NOMO-1 treated with DMSO at 0.1 percent for 48 hours (cell line): ENCODE data around the gene SLC12A7.
A peak's percentile ranks its signal among the peaks of the same experiment; 100 is the strongest.
"Not testable (repeated sequence)": the region's sequence is repeated elsewhere in the genome, so short reads cannot be mapped to it uniquely, and the experiment has no call there.

Experiments used
- DNase-seq: peaks from one replicate; lab custom pipeline; 2025; ENCODE audit not compliant: unreplicated experiment; lab: John Stamatoyannopoulos, UW

The SLC12A7 gene

GRCh38 chr5:1111727-1112289 is at the start of gene SLC12A7:
Gene SLC12A7, minus strand, starts transcription at chr5:1112063. Its CDS starts 72 bp downstream, at chr5:1111991.
- DNase-seq = peak; percentile 70

DNA sequence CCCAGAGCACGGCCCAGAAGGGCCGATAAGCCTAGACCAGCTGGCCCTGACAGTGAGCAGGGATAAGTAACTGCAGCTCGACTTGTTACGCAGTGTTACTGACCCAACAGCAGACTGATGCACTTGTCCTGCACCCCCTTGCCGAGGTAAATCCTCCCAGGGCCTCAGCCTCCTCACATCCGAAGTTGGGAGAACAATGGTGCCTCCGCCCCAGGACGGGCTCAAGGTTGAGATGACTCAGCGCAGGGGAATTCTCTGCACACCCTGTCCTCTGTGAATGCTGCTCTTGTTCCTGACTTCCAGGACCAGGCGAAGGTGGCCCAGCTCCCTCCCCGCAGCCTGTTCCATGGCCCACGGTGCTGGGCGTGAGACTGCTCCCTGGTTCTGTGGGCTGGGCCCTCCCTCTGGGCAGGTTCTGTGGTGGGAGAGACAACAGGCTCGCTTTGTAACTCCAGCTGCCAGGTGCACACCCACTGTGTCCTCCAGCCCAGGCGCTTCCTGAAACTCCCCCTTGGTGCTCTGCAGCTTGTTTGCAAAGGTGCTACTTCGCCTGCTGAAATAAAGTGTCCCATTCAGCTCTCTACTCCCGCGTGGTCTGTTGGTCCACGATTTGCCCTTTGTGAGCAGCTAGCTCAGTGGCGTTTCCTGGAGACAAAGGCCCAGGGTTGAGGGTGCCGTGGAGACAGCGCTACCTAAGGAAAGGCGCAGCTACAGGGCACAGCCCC is 49.4 kb upstream of the SLC12A7 start:
- DNase-seq = no peak

- no peak for DNase-seq
Measured at GRCh38 chr5:1159774-1160406, 48.0 kb upstream of the SLC12A7 start.

DNA sequence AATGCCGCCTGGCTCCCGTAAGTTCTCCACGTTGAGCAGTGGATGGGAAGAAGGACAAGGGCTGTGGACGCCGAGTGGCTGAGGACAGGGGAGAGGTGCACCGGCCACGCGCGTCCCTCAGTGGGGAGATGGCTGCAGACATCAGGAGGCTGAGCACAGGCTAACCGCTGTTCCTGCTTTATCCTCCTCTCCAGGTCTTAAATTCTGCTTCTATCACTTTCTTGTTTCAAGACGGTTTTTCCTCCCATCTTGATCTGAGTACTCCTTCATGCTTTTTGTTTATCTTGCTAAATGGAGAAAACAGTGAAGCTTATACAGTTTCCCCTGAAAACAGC is 47.4 kb upstream of the SLC12A7 start:
- no peak for DNase-seq

GRCh38 chr5:1158647-1159340 is 46.9 kb upstream of the SLC12A7 start:
- no peak for DNase-seq

DNA sequence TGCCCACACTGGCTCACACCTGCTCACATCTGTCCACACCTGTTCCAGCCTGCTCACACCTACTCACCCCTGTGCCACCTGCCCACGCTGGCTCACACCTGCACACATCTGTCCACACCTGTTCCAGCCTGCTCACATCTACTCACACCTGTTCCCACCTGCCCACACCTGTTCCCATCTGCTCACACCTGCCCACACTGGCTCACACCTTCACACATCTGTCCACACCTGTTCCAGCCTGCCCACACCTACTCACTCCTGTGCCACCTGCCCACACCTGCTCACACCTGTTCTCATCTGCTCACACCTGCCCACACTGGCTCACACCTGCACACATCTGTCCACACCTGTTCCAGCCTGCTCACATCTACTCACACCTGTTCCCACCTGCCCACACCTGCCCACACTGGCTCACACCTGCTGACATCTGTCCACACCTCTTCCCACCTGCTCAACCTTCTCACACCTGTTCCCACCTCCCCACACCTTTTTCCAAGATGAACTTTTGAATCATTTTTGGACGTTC is 45.7 kb upstream of the SLC12A7 start:
- DNase-seq = not testable (repeated sequence)

DNA sequence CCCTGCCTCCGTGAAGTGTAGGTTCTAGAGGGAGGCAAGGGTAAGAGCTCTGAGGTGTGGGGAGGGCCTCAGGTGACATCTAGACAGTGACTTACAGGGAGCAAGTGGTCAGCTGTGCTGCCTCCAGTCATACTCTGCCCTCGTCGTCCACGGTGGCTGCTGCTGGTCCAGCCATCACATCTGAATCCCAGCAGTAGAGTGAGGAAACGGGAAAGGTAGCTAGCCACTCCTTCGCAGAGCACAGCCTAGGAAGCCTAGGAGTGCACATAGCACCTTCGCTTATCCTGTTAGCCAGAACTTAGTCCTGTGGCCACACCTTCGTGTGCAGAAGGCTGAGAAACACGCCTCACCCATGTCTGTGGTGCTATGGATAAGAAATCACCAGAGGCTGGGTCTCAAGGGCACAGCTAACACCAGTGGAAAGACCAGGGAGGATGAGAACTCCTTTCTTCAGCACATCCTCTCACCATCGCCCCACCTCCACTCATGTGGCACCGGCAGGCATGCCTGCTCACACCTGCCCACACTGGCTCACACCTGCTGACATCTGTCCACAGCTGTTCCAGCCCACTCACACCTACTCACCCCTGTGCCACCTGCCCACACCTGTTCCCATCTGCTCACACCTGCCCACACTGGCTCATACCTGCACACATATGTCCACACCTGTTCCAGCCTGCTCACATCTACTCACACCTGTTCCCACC is 45.0 kb upstream of the SLC12A7 start:
- no peak for DNase-seq

DNA sequence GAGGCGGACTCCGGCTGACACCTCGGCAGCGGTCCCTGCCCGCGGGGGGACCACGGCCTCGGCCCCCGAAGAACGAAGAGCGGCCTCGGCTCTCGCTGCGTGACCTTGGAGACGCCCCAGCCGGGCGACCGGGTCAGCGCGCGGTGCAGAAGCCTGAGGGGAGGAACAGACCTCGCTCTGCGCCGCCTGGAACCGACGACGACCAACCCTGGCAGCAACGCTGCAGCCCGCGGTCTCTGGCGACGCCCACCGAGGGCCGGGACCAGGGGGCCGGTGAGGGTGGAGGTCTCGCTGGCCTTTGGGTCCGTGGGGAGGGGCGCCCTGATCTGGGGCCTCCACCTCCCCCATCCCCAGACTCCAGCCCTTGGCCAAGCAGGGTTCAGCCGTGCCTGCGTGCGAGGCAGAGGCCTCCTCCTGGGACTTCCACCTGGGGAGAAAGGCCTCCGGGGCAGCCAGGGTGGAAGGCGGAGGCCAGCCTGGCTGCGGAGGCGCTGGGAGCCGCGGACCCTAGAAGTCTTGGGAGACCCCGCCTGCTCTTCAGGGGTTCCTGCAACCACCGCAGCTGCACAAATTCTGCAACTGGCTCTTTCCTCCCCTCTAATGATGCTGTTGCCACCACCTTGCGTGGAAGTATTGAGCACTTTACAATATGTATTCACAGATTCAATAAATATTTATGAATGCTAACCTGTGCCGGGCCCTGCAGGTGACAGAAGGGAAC is 44.3 kb upstream of the SLC12A7 start:
- no peak for DNase-seq

DNA sequence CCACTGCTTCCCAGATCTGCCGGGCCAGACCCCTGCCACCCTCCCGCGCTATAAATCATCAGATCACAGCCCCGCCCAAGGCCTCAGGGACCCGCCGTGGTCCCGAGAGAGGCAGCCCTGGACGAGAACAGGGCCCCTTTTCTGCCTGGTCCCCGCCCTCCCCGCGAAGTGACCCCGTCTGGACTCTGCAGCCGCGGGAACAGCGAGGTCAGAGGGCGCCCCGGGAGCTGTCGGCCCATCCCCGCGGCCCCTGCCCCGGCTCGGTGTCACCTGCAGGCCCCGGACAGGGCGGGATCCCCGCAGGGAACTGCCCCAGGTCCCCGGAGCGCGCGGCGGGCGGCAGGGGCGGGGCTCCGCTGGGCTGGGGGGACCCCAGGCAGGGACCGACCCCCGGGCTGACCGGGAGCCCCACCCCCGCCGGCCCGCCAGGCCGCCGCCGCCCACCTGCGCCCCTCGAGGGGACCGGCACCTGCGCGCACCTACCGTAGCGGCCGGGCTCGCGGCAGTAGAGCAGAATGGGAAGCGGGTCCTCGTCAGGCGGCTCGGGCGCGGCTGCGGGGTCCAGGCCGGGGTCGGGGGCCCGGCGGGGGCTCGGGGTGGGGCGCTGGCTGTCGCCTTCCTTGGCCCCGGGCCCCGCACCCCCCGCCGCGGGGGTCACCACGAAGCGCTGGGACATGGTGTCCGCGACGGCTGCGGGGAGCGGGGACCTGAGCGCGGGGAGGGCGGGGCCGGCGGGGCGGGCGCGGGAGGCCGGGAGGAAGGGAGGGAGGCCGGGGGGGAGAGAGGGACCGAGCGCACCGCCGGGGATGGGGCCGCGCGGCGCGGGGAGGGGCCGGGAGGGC is 43.5 kb upstream of the SLC12A7 start:
- no peak for DNase-seq

DNA sequence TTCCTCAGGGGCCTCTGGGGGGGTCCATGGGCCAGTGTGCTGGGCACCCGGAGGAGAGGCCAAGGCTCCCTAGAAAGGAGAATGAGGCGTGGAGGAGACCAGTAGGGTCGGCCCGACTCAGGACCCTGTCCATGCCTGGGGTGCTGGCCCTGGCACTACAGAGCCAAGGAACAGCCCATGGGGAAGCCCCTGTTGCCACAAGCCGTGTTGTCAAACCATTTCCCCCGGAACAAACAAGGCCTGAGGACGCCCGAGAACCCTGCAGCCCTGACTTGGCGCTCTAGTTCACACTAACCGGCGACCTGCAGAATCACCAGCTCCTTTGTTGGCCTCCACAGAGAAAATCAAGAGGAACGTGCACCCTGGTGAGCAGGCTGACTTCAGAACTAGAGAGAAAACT is 41.6 kb upstream of the SLC12A7 start:
- DNase-seq = no peak

DNA sequence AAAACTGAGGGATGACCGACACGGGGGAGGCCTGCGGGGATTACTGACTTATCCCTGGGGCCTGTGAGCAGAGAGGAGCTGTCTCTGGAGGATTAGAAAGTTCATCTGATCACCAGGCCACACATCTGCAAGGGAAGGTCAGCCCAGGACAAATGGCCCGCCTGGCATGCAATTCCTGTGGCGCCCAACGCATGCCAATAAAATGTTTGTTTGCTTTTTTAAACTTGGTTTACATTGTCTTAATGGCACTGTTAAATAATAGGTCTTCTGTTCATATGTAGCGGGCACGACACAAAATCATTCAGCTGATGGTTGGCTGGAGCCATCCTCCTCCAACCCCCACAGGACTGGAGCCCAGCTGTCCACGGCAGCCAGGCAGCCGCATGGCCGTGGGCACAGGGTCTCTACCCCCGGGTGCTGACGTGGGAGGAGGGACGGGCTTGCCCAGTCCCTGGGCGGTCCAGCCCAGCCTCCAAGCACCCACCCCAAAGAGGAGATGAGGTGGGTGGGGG is 41.0 kb upstream of the SLC12A7 start:
- DNase-seq = no peak

GRCh38 chr5:1152156-1152555 is 40.3 kb upstream of the SLC12A7 start:
- no peak for DNase-seq

GRCh38 chr5:1151316-1151715 is 39.5 kb upstream of the SLC12A7 start:
- DNase-seq = no peak

DNA sequence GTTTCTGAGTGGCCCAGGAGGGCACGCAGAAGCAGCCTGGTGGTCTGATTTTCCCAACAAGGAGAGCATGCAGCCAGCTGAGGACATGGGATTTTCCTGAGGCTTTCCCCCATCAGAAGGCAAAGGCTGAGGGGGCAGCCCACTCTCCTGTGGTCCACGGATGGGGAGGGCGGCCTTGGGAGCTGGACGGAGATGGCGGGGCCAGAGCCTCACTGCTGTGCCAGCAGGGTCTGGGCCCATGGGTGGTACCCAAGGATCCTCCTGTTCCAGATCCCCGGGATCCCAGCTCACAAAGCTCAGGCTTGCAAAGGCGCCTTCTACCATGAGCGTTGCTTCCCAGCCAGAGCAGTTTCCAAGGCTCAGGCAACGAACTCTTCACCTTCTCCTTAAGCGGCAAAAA is 39.0 kb upstream of the SLC12A7 start:
- DNase-seq = no peak

- DNase-seq = no peak
Measured at GRCh38 chr5:1144638-1145396, 33.0 kb upstream of the SLC12A7 start.

- no peak for DNase-seq
Measured at GRCh38 chr5:1144089-1144488, 32.2 kb upstream of the SLC12A7 start.

DNA sequence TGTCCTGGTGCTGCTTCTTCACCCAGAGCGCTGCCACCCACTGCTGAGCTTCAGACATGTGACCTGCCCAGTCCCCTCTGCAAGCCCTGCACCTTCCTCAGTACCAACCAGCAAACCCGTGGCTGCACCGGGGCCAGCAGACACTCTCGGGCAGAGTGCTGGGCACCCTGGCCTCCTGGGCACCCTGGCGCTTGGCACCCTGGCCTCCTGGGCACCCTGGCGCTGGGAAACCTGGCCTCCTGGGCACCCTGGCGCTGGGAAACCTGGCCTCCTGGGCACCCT is 31.7 kb upstream of the SLC12A7 start:
- DNase-seq = no peak

DNA sequence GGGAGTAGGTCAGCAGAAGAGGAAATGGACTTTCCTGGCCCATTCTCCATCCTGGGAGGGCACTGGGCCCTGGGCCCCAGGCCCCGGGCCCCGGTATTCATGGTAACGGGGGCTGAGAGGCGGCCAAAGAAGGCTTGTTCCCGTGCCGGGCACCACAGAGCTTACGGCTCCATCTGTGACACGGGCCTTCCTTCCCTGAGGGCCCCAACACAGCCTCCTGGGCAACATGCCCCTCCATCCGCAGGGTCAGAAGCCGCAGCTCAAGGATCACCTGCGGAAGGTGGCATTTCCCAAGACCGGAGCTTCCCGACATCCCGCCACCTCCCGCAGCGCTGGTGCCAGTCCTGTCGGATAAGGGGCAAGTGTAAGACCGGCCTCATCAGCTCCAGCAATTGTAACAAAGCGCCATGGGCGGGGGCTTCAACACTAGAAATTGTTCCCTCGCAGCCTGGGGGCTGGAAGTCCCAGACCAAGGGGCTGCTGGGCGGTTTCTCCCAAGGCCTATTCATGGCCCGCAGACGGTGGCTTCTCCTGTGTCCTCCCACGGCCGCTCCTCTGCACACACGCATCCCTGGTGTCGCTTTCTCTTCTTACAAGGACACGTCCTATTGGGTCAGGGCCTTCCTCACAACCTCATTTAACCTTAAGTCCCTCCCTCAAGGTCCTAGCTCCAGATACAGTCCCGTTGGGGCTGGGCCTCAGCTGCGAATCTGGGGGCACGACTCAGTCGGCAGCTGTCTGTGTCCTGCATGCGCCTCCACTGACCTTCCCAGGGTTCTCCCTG is 31.2 kb upstream of the SLC12A7 start:
- no peak for DNase-seq
